ENCODE measurements around the gene GPR3.

GPR3 gene

DNA sequence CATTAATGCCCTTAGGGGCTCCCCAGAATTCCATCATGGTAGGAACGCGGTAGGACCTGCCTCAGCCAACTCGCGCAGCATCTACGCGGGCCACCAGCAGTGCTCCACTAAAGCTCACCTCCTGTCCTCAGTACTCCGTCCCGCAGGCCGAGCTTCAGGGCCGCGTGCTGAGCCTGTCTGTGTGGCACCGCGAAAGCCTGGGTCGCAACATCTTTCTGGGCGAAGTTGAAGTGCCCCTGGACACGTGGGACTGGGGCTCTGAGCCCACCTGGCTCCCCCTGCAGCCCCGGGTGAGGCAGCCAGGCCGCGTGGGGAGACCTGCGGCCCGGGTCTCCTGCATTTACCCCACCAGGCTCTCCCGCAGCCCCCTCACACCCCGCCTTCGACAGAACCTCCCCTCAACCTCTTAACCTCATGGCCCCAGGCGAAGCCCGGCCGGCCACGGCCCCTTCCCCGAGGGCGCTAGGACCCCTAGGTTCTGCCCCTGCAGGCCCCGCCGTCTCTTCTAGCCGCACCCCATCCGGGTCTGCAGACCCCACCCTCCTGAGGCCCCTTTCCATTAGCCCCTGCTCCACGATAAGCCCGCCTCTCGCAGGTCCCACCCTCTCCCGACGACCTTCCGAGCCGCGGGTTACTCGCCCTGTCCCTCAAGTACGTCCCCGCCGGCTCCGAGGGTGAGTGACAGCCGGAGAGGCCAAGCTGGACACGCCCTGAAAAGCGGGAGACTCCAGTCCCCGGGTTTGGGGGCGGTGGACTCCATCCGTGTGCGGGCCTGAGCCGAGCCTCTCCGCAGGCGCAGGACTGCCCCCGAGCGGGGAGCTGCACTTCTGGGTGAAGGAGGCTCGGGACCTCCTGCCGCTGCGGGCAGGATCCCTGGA lies 41.5 kb upstream of the GPR3 start:
- no peak overlapping the region for H3K27ac ChIP-seq
- TF ChIP-seq, protein P1, sequence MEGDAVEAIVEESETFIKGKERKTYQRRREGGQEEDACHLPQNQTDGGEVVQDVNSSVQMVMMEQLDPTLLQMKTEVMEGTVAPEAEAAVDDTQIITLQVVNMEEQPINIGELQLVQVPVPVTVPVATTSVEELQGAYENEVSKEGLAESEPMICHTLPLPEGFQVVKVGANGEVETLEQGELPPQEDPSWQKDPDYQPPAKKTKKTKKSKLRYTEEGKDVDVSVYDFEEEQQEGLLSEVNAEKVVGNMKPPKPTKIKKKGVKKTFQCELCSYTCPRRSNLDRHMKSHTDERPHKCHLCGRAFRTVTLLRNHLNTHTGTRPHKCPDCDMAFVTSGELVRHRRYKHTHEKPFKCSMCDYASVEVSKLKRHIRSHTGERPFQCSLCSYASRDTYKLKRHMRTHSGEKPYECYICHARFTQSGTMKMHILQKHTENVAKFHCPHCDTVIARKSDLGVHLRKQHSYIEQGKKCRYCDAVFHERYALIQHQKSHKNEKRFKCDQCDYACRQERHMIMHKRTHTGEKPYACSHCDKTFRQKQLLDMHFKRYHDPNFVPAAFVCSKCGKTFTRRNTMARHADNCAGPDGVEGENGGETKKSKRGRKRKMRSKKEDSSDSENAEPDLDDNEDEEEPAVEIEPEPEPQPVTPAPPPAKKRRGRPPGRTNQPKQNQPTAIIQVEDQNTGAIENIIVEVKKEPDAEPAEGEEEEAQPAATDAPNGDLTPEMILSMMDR (conservative IDR thresholded peaks at IDR 0.05; ENCODE audit: low read depth, low read length), result no peak
- H4K20me1 ChIP-seq (ENCODE audit: insufficient read depth), result no peaks in the 10 kb centered on the region
- H3K79me2 ChIP-seq (ENCODE audit: insufficient read depth, low read depth), result no peaks in the 10 kb centered on the region
- H3K4me1 ChIP-seq (ENCODE audit: low read depth, poor library complexity, severe bottlenecking), result no peaks in the 10 kb centered on the region
- H3K27me3 ChIP-seq (ENCODE audit: insufficient read depth, low read depth), result no peaks in the 10 kb centered on the region
- H3K4me2 ChIP-seq, result no peak overlapping the region
- H2AFZ ChIP-seq (ENCODE audit: low read depth), result no peak overlapping the region
- no peak overlapping the region for H3K4me3 ChIP-seq (IDR thresholded peaks at IDR 0.05; ENCODE audit: insufficient read depth, low read depth, low read length)
- no peak overlapping the region for H3K9ac ChIP-seq
- H3K36me3 ChIP-seq (ENCODE audit: insufficient read depth), result no peaks in the 10 kb centered on the region

DNA sequence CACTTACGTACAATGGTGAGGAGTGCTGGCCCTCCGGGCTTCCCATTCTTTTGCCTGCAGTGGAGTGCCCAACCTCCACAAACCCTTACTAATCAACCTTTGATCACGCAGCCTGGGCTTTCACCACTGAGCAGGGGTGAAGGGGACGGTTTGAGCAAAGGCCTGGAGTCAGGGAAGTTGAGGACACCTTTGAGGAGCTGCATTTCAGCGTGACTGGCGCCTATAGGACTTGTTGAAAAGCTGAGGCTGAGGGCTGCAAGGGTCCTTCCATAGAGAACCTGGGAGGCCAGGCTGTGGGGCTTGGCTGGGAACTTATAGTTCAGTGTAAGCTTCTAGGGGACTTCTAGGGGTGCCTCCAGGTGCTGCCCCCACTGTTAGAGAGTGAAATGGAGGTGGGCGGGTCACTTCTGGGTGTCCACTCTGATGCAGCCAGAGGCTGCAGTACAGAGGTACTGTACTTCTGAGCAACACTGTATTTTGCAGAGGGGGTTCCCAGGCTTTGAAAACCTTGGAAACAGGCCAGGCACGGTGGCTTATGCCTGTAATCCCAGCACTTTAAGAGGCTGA lies 40.8 kb upstream of the GPR3 start:
- no peak overlapping the region for H3K4me3 ChIP-seq (IDR thresholded peaks at IDR 0.05; ENCODE audit: insufficient read depth, low read depth, low read length)
- no peaks in the 10 kb centered on the region for H4K20me1 ChIP-seq (ENCODE audit: insufficient read depth)
- TF ChIP-seq, protein P1 (conservative IDR thresholded peaks at IDR 0.05; ENCODE audit: low read depth, low read length), result no peak
- no peak overlapping the region for H3K27ac ChIP-seq
- H3K27me3 ChIP-seq (ENCODE audit: insufficient read depth, low read depth), result no peaks in the 10 kb centered on the region
- H2AFZ ChIP-seq (ENCODE audit: low read depth), result no peak overlapping the region
- no peak overlapping the region for H3K9ac ChIP-seq
- H3K36me3 ChIP-seq (ENCODE audit: insufficient read depth), result no peaks in the 10 kb centered on the region
- no peaks in the 10 kb centered on the region for H3K79me2 ChIP-seq (ENCODE audit: insufficient read depth, low read depth)
- no peak overlapping the region for H3K4me2 ChIP-seq
- H3K4me1 ChIP-seq (ENCODE audit: low read depth, poor library complexity, severe bottlenecking), result no peaks in the 10 kb centered on the region

DNA sequence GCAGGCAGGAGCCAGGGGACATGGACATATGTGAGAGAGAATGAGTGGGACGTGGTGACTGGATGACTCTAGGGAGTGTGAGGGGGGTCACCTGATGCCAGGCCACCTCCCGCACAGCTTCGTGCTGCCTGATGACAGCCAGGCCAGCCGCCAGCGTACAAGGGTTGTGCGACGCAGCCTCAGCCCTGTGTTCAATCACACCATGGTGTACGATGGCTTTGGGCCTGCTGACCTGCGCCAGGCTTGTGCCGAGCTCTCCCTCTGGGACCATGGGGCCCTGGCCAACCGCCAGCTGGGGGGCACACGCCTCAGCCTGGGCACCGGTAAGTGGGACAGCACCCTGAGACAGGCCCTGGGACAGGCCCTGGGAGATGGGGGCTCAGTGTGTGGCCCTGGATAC lies 39.3 kb upstream of the GPR3 start:
- Histone ChIP-seq H3K4me3 (IDR thresholded peaks at IDR 0.05; ENCODE audit: insufficient read depth, low read depth, low read length) (no peak overlapping the region), H3K36me3 (ENCODE audit: insufficient read depth) (no peaks in the 10 kb centered on the region), H3K79me2 (ENCODE audit: insufficient read depth, low read depth) (no peaks in the 10 kb centered on the region), H3K27ac (no peak overlapping the region), H3K9ac (no peak overlapping the region), H3K4me1 (ENCODE audit: low read depth, poor library complexity, severe bottlenecking) (peaks cover 7% of the 10 kb centered on the region), H3K27me3 (ENCODE audit: insufficient read depth, low read depth) (no peaks in the 10 kb centered on the region), H2AFZ (ENCODE audit: low read depth) (no peak overlapping the region), H3K4me2 (no peak overlapping the region), H4K20me1 (ENCODE audit: insufficient read depth) (no peaks in the 10 kb centered on the region)
- TF ChIP-seq, protein P1 (conservative IDR thresholded peaks at IDR 0.05; ENCODE audit: low read depth, low read length), result no peak

DNA sequence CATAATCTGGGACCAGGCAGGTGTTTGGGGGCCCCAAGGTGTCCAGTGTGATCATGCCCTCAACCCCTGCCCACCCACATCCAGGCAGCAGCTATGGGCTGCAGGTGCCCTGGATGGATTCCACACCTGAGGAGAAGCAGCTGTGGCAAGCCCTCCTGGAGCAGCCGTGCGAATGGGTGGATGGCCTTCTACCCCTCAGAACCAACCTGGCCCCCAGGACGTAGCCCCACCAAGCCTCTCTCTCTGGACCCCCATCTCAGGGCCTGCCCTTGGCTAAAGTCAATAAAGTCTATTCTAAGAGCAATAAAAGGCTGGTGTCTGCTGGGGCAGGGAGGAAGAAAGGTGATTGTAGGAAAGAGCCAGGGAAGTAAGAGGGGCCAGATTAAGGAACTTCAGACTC lies 38.8 kb upstream of the GPR3 start:
- Histone ChIP-seq H3K4me1 (ENCODE audit: low read depth, poor library complexity, severe bottlenecking) (peaks cover 7% of the 10 kb centered on the region), H3K27me3 (ENCODE audit: insufficient read depth, low read depth) (no peaks in the 10 kb centered on the region), H4K20me1 (ENCODE audit: insufficient read depth) (no peaks in the 10 kb centered on the region), H3K36me3 (ENCODE audit: insufficient read depth) (no peaks in the 10 kb centered on the region), H3K9ac (no peak overlapping the region), H3K4me3 (IDR thresholded peaks at IDR 0.05; ENCODE audit: insufficient read depth, low read depth, low read length) (no peak overlapping the region), H3K27ac (no peak overlapping the region), H2AFZ (ENCODE audit: low read depth) (no peak overlapping the region), H3K79me2 (ENCODE audit: insufficient read depth, low read depth) (no peaks in the 10 kb centered on the region), H3K4me2 (no peak overlapping the region)
- TF ChIP-seq, protein P1 (conservative IDR thresholded peaks at IDR 0.05; ENCODE audit: low read depth, low read length), result no peak

Measured in KMS-11 (cell line).